Uterus (tissue), 4 donors: ENCODE results near the gene ZNF785. TPM values are rescaled to one million over a fixed set of nuclear protein-coding genes. Genes with fewer than 3 reads are reported as not detected.

Experiments used
- DNase-seq, 2 donors: peaks; one replicate each; pipeline ENCODE4 v3.0.0-alpha.2; 2019 to 2020
- H3K27ac ChIP-seq, 2 donors: fragments of 200-600 bp; sonication (generic); 1 replicate in 1 of 2; 2 replicates in 1 of 2; pipeline ENCODE4 v1.5.1; 2016 to 2018
- H3K27me3 ChIP-seq, 2 donors: fragments of 200-600 bp; sonication (generic); one replicate each; pipeline ENCODE4 v1.5.1; 2018 to 2019; ENCODE audit warnings: control low read depth in 1 of 2
- H3K36me3 ChIP-seq, 2 donors: fragments of 200-600 bp; sonication (generic); one replicate each; pipeline ENCODE4 v1.5.1; 2019; ENCODE audit warnings: control low read depth in 1 of 2
- H3K4me1 ChIP-seq, 2 donors: fragments of 200-600 bp; sonication (generic); one replicate each; pipeline ENCODE4 v1.5.1; 2018 to 2019; ENCODE audit warnings: control low read depth in 1 of 2
- H3K4me3 ChIP-seq, 2 donors: fragments of 200-600 bp; sonication (generic); 1 replicate in 1 of 2; 2 replicates in 1 of 2; pipeline ENCODE4 v1.5.1; 2018 to 2019; ENCODE audit warnings: mild to moderate bottlenecking in 1 of 2
- H3K9me3 ChIP-seq, 2 donors: fragments of 200-600 bp; sonication (generic); one replicate each; pipeline ENCODE4 v1.5.1; 2019; ENCODE audit warnings: control low read depth in 1 of 2
- CTCF ChIP-seq, 4 experiments: fragments of 200-600 bp in 2 of 4; fragments of 450-650 bp in 2 of 4; sonication (generic) in 2 of 4; IDR thresholded peaks; one replicate each; pipeline ENCODE4 v1.5.1; 2016 to 2019; ENCODE audit warnings: antibody characterized with exemption in 4 of 4, mild to moderate bottlenecking in 2 of 4, moderate library complexity in 1 of 4
- POLR2A ChIP-seq, 2 donors: fragments of 450-650 bp; IDR thresholded peaks; one replicate each; pipeline ENCODE4 v1.6.1; 2016; ENCODE audit warnings: antibody characterized with exemption in 2 of 2, mild to moderate bottlenecking in 1 of 2, moderate library complexity in 1 of 2
- intact Hi-C: fragments of 100-400 bp; cut with DNase I; formaldehyde crosslinking; loops from one replicate; pipeline ENCODE4 v1.15.1; 2023; ENCODE audit warnings: low total_unique reads
- small RNA-seq: library from RNA; depleted of rRNA; stranded (forward); fragments of <200 nt; gene quantifications from one replicate; pipeline ENCODE3, GENCODE V24; 2016
- total RNA-seq, 4 donors: library from RNA; depleted of rRNA in 3 of 4; stranded (reverse); fragments of >200 nt in 3 of 4; gene quantifications; one replicate each; pipeline versions ENCODE4 v1.1.0 to v1.2.4, GENCODE V29; 2014 to 2023
- donor health status: DM: yes; HTN: yes; CAD: no.

ZNF785 gene
- total RNA-seq, 4 donors from 2014 or later, result 6.8 to 37.4 (median 15.2) TPM

GRCh38 chr16:30533748-30534367 lies 51.6 kb downstream of the ZNF785 start:
- no peak for TF ChIP-seq POLR2A (IDR thresholded peaks at IDR 0.05)
- TF ChIP-seq CTCF (IDR thresholded peaks at IDR 0.05), result no peak
- Histone ChIP-seq H3K4me3 (peak overlapping the region; percentile 51 to 81), H3K36me3 (no peaks in the 10 kb centered on the region), H3K27me3 (no peaks in the 10 kb centered on the region), H3K9me3 (no peaks in the 10 kb centered on the region), H3K27ac (peak overlapping the region; percentile 91 to 96), H3K4me1 (no peaks in the 10 kb centered on the region)
- DNase-seq, result no peak
- intact Hi-C loops, result no loop called here

GRCh38 chr16:30533146-30533522 lies 52.4 kb downstream of the ZNF785 start:
- H3K4me3 ChIP-seq, result no peak overlapping the region
- intact Hi-C loops, result no loop called here
- peak overlapping the region in 1 of 2 donors; percentile 96 for H3K27ac ChIP-seq
- no peaks in the 10 kb centered on the region for H3K27me3 ChIP-seq
- H3K36me3 ChIP-seq, result no peaks in the 10 kb centered on the region
- no peaks in the 10 kb centered on the region for H3K4me1 ChIP-seq
- H3K9me3 ChIP-seq, result no peaks in the 10 kb centered on the region
- no peak for TF ChIP-seq POLR2A (IDR thresholded peaks at IDR 0.05)
- TF ChIP-seq CTCF (IDR thresholded peaks at IDR 0.05), result no peak
- no peak for DNase-seq

- TF ChIP-seq CTCF (IDR thresholded peaks at IDR 0.05), result no peak
- no peak for TF ChIP-seq POLR2A (IDR thresholded peaks at IDR 0.05)
- Histone ChIP-seq H3K4me1 (peaks cover 0 to 6% of the 10 kb centered on the region in 2 donors), H3K4me3 (no peak overlapping the region), H3K9me3 (no peaks in the 10 kb centered on the region), H3K36me3 (no peaks in the 10 kb centered on the region), H3K27me3 (no peaks in the 10 kb centered on the region), H3K27ac (no peak overlapping the region)
- intact Hi-C loops, result no loop called here
- no peak for DNase-seq
These were observed 53.0 kb downstream of the ZNF785 start for GRCh38 chr16:30532285-30533145.

Small RNA genes within 50 kb of the gene (small RNA-seq; reads per million reads assigned to genes)
- not detected for gene AC093249.1
- not detected for gene AC093249.4

Other genes starting within 250 kb of the ZNF785 start
- 10 to 100 TPM; 27.9 to 74.7 (median 32.8) TPM for gene CD2BP2, start 230.4 kb downstream of the ZNF785 start, total RNA-seq
- gene TBC1D10B, start 215.2 kb downstream of the ZNF785 start, total RNA-seq, result 10 to 100 TPM; 20.7 to 50.1 (median 29.9) TPM
- 1 to 10 TPM in 1 of 4 donors, not detected in 3; 1.2 TPM for gene MYL11, start 210.9 kb downstream of the ZNF785 start, total RNA-seq
- gene SEPTIN1, start 203.1 kb downstream of the ZNF785 start, total RNA-seq, result 1 to 10 TPM in 2 of 4 donors, not detected in 2; 1.0 to 5.3 TPM
- gene ZNF48, start 190.3 kb downstream of the ZNF785 start, total RNA-seq, result 10 to 100 TPM in 3 of 4 donors, 1 to 10 TPM in 1; 2.6 to 21.0 (median 12.7) TPM
- 10 to 100 TPM; 12.2 to 75.3 (median 25.6) TPM for gene ZNF771, start 178.1 kb downstream of the ZNF785 start, total RNA-seq
- gene DCTPP1, start 155.7 kb downstream of the ZNF785 start, total RNA-seq, result 10 to 100 TPM; 10.2 to 51.5 (median 28.7) TPM
- 10 to 100 TPM; 13.6 to 30.9 (median 17.1) TPM for gene SEPHS2, start 139.8 kb downstream of the ZNF785 start, total RNA-seq
- gene ITGAL, start 113.0 kb downstream of the ZNF785 start, total RNA-seq, result 1 to 10 TPM in 3 of 4 donors, not detected in 1; 3.6 to 5.6 (median 4.7) TPM
- 10 to 100 TPM in 3 of 4 donors, 1 to 10 TPM in 1; 8.8 to 41.3 (median 28.5) TPM for gene ZNF768, start 59.1 kb downstream of the ZNF785 start, total RNA-seq
- 10 to 100 TPM in 2 of 4 donors, 1 to 10 TPM in 2; 3.8 to 16.1 (median 10.2) TPM for gene ZNF747, start 50.8 kb downstream of the ZNF785 start, total RNA-seq
- gene ZNF764, start 27.3 kb downstream of the ZNF785 start, total RNA-seq, result 10 to 100 TPM in 2 of 4 donors, 1 to 10 TPM in 2; 1.5 to 11.3 (median 7.3) TPM
- gene ZNF688, start 14.0 kb downstream of the ZNF785 start, total RNA-seq, result 10 to 100 TPM in 3 of 4 donors, 1 to 10 TPM in 1; 9.6 to 27.1 (median 12.5) TPM
- 10 to 100 TPM in 1 of 4 donors, 1 to 10 TPM in 3; 3.1 to 11.5 (median 7.0) TPM for gene ZNF689, start 24.7 kb upstream of the ZNF785 start, total RNA-seq
- gene PRR14, start 65.3 kb upstream of the ZNF785 start, total RNA-seq, result 10 to 100 TPM in 2 of 4 donors, 1 to 10 TPM in 2; 1.0 to 82.4 (median 10.0) TPM
- gene FBRS, start 72.7 kb upstream of the ZNF785 start, total RNA-seq, result 10 to 100 TPM in 2 of 4 donors, 1 to 10 TPM in 2; 8.5 to 78.4 (median 16.5) TPM
- 10 to 100 TPM in 2 of 4 donors, 1 to 10 TPM in 2; 5.6 to 80.7 (median 26.0) TPM for gene SRCAP, start 113.5 kb upstream of the ZNF785 start, total RNA-seq
- 10 to 100 TPM; 13.5 to 44.7 (median 25.8) TPM for gene PHKG2, start 162.7 kb upstream of the ZNF785 start, total RNA-seq
- gene CFAP119, start 176.4 kb upstream of the ZNF785 start, total RNA-seq, result 1 to 10 TPM in 2 of 4 donors, not detected in 2; 4.1 to 9.1 TPM
- 100 to 1,000 TPM in 2 of 4 donors, 10 to 100 TPM in 2; 20.5 to 130 (median 86.0) TPM for gene RNF40, start 176.6 kb upstream of the ZNF785 start, total RNA-seq
- 10 to 100 TPM in 2 of 4 donors, 1 to 10 TPM in 2; 5.4 to 25.5 (median 10.7) TPM for gene ZNF629, start 201.5 kb upstream of the ZNF785 start, total RNA-seq